T-helper 17 cell (primary cell): ENCODE results near the gene LILRB3. TPM values are rescaled to one million over a fixed set of nuclear protein-coding genes. Genes with fewer than 3 reads are reported as not detected.
"Not testable (repeated sequence)": the region's sequence is repeated elsewhere in the genome, so short reads cannot be mapped to it uniquely, and the experiment has no call there.

ENCODE experiments used
- ATAC-seq: fragments of 150-1000 bp; cut with Tn5 transposase; 2 replicates; pipeline ENCODE4 v1.10.0; 2021; ENCODE audit warnings: mild to moderate bottlenecking, moderate library complexity
- DNase-seq, 3 donors: peaks; one replicate each; pipeline versions ENCODE4 v3.0.0 to v3.0.0-alpha.2; 2020 to 2021
- H3K9me3 ChIP-seq: one replicate; pipeline ENCODE4 v1.7.0; 2013; ENCODE audit warnings: low read length, mild to moderate bottlenecking; ENCODE audit not compliant: control insufficient read depth, poor library complexity, severe bottlenecking
- H3K27ac Mint-ChIP-seq: one replicate; pipeline ENCODE4 v1.8.0; 2022; ENCODE audit warnings: mild to moderate bottlenecking, moderate library complexity, mixed read lengths
- H3K27me3 Mint-ChIP-seq: one replicate; pipeline ENCODE4 v1.8.0; 2022; ENCODE audit warnings: mixed read lengths
- H3K36me3 Mint-ChIP-seq: one replicate; pipeline ENCODE4 v1.8.0; 2022; ENCODE audit warnings: low read depth, mixed read lengths
- H3K4me1 Mint-ChIP-seq: one replicate; pipeline ENCODE4 v1.8.0; 2022; ENCODE audit warnings: mild to moderate bottlenecking, mixed read lengths
- H3K4me3 Mint-ChIP-seq: one replicate; pipeline ENCODE4 v1.8.0; 2022; ENCODE audit warnings: mild to moderate bottlenecking, moderate library complexity, mixed read lengths
- total RNA-seq, 4 donors: library from RNA in 2 of 4; stranded (reverse) in 2 of 4; gene quantifications; one replicate each; pipeline ENCODE4 v1.2.3 and lab custom pipeline; 2022 to 2026

Gene LILRB3
- total RNA-seq, 2 donors from 2014 or later = 5.2 to 6.2 TPM

GRCh38 chr19:54201980-54202379, 20.8 kb downstream of the LILRB3 start:
- Mint-ChIP-seq H3K27ac (peak overlapping the region; percentile 100), H3K36me3 (peaks cover 8% of the 10 kb centered on the region), H3K4me1 (peaks cover 40% of the 10 kb centered on the region), H3K27me3 (peaks cover 5% of the 10 kb centered on the region), H3K4me3 (peak overlapping the region; percentile 99)
- no peaks in the 10 kb centered on the region for H3K9me3 ChIP-seq
- DNase-seq (no peak), ATAC-seq (no peak)

DNA sequence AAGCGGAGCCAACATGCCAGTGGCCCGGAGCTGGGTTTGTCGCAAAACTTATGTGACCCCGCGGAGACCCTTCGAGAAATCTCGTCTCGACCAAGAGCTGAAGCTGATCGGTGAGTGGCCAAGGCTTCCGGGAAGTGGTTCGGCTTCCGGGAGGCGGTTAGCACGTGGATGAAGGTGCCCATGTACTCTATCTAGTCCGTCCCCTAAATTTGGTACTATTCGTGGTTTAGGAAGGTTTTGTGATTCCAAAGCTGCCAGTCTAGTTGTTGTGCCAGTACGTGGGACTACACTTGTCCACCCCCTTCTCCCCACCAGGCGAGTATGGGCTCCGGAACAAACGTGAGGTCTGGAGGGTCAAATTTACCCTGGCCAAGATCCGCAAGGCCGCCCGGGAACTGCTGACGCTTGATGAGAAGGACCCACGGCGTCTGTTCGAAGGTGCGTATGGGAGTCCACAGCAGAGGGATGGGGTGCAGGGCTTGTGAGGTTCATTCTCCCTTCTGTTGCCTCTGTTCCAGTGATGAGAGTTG, 21.6 kb downstream of the LILRB3 start:
- Mint-ChIP-seq H3K36me3 (peaks cover 8% of the 10 kb centered on the region), H3K27me3 (peaks cover 5% of the 10 kb centered on the region), H3K4me3 (peak overlapping the region; percentile 99), H3K4me1 (peaks cover 40% of the 10 kb centered on the region), H3K27ac (peak overlapping the region; percentile 100)
- DNase-seq = no peak
- no peak for ATAC-seq
- H3K9me3 ChIP-seq = no peaks in the 10 kb centered on the region

DNA sequence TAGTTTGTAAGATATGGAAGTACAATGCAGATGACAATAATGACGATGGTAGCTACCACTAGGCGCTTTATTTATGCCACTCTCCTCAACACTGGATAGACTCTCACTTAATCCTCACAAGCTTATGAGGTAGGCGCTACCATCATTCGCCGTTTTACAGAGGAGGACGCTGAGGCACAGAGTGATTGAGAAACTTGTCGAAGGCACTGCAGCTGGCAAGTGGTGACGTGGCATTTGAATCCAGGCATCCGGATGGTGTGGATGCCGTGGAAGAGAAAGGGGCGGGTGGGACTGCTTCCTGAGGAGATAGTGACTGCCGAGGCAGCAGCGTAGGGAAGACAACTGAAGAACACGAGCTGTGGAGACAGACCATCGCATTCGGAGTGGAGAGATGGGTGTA, 23.4 kb downstream of the LILRB3 start:
- peak overlapping the region; percentile 60 for H3K4me3 Mint-ChIP-seq
- no peak for ATAC-seq
- H3K9me3 ChIP-seq = no peaks in the 10 kb centered on the region
- H3K36me3 Mint-ChIP-seq = peaks cover 5% of the 10 kb centered on the region
- DNase-seq = no peak
- H3K4me1 Mint-ChIP-seq = peaks cover 31% of the 10 kb centered on the region
- peaks cover 5% of the 10 kb centered on the region for H3K27me3 Mint-ChIP-seq
- H3K27ac Mint-ChIP-seq = peak overlapping the region; percentile 100

DNA sequence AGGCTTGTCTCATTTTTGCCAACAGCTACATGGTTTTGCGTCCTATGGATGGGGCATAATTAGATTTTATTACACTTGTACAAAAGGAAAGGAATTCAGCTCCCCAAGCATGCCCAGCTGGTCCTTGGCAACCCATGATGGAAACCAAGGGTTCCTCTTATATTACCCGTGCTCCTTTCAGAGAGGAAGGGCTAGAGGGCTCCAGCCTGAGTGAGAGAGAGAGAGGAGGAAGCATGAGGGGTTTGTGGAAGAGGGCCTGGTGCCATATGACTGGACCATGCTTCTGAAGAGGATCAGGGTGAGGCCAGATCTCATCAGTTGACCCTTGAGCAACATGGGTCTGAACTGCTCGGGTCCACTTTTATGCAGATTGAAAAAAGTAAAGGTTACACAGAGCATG, 25.7 kb downstream of the LILRB3 start:
- ATAC-seq (no peak), DNase-seq (no peak)
- Mint-ChIP-seq H3K36me3 (peaks cover 5% of the 10 kb centered on the region), H3K27ac (no peak overlapping the region), H3K4me3 (no peak overlapping the region), H3K27me3 (peaks cover 5% of the 10 kb centered on the region), H3K4me1 (peaks cover 18% of the 10 kb centered on the region)
- H3K9me3 ChIP-seq = no peaks in the 10 kb centered on the region

GRCh38 chr19:54196536-54196935, 26.3 kb downstream of the LILRB3 start:
- no peak for ATAC-seq
- DNase-seq = no peak
- no peaks in the 10 kb centered on the region for H3K9me3 ChIP-seq
- Mint-ChIP-seq H3K27ac (no peak overlapping the region), H3K4me3 (no peak overlapping the region), H3K27me3 (peaks cover 5% of the 10 kb centered on the region), H3K36me3 (peaks cover 5% of the 10 kb centered on the region), H3K4me1 (peaks cover 19% of the 10 kb centered on the region)

GRCh38 chr19:54194463-54194862, 28.3 kb downstream of the LILRB3 start:
- not testable (repeated sequence) for H3K4me3 Mint-ChIP-seq, H3K27ac Mint-ChIP-seq, H3K9me3 ChIP-seq, H3K36me3 Mint-ChIP-seq, DNase-seq, ATAC-seq, H3K27me3 Mint-ChIP-seq
- peaks cover 14% of the 10 kb centered on the region for H3K4me1 Mint-ChIP-seq

DNA sequence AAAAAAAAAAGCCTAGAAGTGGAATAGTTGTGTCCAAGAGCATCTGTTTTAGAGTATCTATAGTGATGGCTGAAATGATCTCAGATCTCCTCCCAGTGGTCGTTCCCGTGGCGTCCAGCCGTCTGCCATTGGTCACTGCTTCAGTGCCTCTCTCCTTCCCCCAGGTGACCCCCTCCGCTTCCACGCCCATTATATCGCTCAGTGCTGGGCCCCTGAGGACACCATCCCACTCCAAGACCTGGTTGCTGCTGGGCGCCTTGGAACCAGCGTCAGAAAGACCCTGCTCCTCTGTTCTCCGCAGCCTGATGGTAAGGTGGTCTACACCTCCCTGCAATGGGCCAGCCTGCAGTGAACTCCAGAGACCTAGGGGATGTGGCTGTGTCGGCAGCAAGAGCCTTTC, 29.8 kb downstream of the LILRB3 start:
- DNase-seq = no peak
- no peaks in the 10 kb centered on the region for H3K27me3 Mint-ChIP-seq
- ATAC-seq = no peak
- no peak overlapping the region for H3K27ac Mint-ChIP-seq
- no peaks in the 10 kb centered on the region for H3K9me3 ChIP-seq
- H3K4me3 Mint-ChIP-seq = peak overlapping the region; percentile 99
- H3K4me1 Mint-ChIP-seq = peaks cover 14% of the 10 kb centered on the region
- H3K36me3 Mint-ChIP-seq = no peaks in the 10 kb centered on the region

GRCh38 chr19:54191811-54192453, 30.9 kb downstream of the LILRB3 start:
- H3K4me1 Mint-ChIP-seq = peaks cover 24% of the 10 kb centered on the region
- H3K36me3 Mint-ChIP-seq = no peaks in the 10 kb centered on the region
- no peak for ATAC-seq

DNA sequence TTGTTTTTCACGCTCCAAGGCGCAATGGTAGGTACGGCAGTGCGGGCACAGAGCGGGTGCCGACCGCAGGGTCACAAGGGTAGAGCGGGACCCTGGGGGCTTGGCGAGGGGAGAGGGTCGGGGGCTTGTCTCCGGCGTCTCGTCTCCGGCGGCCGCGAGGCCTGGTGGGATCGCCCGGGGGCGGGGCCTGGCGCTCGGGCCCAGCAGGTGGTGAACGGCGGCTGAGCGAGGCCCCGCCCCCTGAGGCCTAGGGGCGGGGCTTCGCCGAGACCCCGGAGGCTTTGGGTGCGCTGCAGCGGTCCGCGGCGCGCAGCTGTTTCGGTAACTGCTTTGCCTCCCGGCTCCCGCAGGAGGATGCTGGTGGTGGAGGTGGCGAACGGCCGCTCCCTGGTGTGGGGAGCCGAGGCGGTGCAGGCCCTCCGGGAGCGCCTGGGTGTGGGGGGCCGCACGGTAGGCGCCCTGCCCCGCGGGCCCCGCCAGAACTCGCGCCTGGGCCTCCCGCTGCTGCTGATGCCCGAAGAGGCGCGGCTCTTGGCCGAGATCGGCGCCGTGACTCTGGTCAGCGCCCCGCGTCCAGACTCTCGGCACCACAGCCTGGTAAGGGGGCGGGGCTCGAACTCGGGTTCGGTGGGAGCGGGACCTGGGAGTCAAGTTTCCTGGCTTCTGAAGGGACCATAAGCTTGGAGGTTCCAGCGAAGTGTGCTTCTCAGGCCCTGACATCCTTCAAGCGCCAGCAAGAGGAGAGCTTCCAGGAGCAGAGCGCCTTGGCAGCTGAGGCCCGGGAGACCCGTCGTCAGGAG, 31.6 kb downstream of the LILRB3 start, which contains the start of gene TSEN34:
Gene TSEN34, plus strand, starts transcription at position 298 of the 800 bp plus-strand sequence. Its CDS starts 57 bp downstream, at position 355.
- ATAC-seq = peak; percentile 33
- no peaks in the 10 kb centered on the region for H3K27me3 Mint-ChIP-seq
- no peaks in the 10 kb centered on the region for H3K9me3 ChIP-seq
- DNase-seq = peak; percentile 81 to 92 (median 88)
- peak within 1 kb of the TSS; percentile 99 for H3K4me3 Mint-ChIP-seq
- no peaks in the 10 kb centered on the region for H3K36me3 Mint-ChIP-seq
- H3K4me1 Mint-ChIP-seq = peaks cover 26% of the 10 kb centered on the region
- peak within 1 kb of the TSS; percentile 99 for H3K27ac Mint-ChIP-seq

More at GRCh38 chr19:54191811-54192453, 30.9 kb downstream of the LILRB3 start:
- Mint-ChIP-seq H3K27me3 (no peaks in the 10 kb centered on the region), H3K4me3 (peak overlapping the region; percentile 99), H3K27ac (peak overlapping the region; percentile 99)
- no peaks in the 10 kb centered on the region for H3K9me3 ChIP-seq
- DNase-seq = no peak

DNA sequence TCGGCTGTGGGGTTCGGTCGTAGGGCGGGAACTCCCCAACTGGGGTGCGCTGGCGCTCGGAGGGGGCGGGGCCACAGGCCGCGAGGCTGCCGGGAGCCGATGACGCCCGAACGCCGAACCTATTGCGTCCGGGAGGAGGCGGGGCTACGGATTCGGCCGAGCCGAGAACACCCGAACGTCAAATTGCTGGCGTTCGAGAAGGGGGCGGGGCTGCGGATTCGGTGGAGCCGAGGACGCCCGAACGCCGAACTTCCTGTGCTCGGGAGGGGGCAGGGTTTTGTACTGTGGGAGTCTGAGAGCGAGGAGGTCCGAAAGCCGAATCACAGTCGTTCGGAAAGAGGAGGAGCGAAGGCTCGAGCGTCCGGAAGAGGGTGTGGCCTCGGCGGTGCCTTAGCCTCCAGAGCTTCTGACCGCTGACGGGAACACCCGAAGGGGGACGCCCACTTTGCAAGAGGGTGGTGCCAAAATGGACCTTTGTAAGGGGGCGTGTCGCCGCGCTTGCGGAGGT, 32.2 kb downstream of the LILRB3 start:
- ATAC-seq = peak; percentile 67
- H3K27me3 Mint-ChIP-seq = no peaks in the 10 kb centered on the region
- H3K4me1 Mint-ChIP-seq = peaks cover 26% of the 10 kb centered on the region

GRCh38 chr19:54189735-54190502, 32.9 kb downstream of the LILRB3 start:
- peak overlapping the region; percentile 99 for H3K4me3 Mint-ChIP-seq
- H3K27me3 Mint-ChIP-seq = no peaks in the 10 kb centered on the region
- peak overlapping the region; percentile 99 for H3K27ac Mint-ChIP-seq
- H3K9me3 ChIP-seq = no peaks in the 10 kb centered on the region
- H3K36me3 Mint-ChIP-seq = no peaks in the 10 kb centered on the region
- H3K4me1 Mint-ChIP-seq = peaks cover 26% of the 10 kb centered on the region
- ATAC-seq (peak; percentile 66), DNase-seq (peak; percentile 98 to 100 (median 99))

More for the DNA sequence above, 32.2 kb downstream of the LILRB3 start:
- Mint-ChIP-seq H3K27ac (peak overlapping the region; percentile 99), H3K36me3 (no peaks in the 10 kb centered on the region), H3K4me3 (peak overlapping the region; percentile 99)
- H3K9me3 ChIP-seq = no peaks in the 10 kb centered on the region
- peak; percentile 99 to 100 (median 100) for DNase-seq

DNA sequence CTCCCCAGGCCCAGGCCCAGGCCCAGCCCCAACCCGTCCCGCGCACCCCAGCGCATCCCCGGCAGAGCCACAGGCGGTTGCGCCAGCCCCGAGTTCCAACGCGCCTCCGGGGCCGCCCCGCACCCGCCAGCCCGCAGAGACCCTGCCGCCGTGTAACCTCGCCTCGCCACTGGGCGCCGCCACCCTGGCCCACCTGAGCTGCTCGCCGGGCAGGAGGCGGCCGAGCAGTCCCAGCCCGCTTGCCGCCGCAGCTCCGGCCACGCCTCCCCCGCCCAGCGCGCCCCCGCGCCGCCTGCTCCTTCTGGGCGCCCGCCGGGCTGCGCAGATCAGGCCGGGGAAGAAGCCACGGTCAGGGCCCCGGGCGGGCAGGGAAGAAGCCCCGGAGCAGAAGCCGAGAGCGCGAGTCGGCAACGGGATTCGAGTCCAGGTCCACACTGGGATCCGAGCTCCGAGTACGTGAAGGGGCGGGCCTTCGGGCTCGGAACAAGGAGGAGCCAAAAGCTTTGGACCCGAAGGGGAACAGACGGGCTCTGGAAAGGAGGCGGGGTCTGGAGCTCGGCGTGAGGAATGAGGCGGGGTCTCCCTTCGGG, 33.6 kb downstream of the LILRB3 start, which contains the start of gene MBOAT7:
Gene MBOAT7, minus strand, starts transcription at position 436 of the 590 bp plus-strand sequence. CDS start 1,072 bp downstream, outside the sequence.
- H3K27me3 Mint-ChIP-seq = no peaks in the 10 kb centered on the region
- peaks cover 26% of the 10 kb centered on the region for H3K4me1 Mint-ChIP-seq
- peak; percentile 0 for ATAC-seq
- peak within 1 kb of the TSS; percentile 99 for H3K4me3 Mint-ChIP-seq
- no peak for DNase-seq
- peak within 1 kb of the TSS; percentile 99 for H3K27ac Mint-ChIP-seq
- no peaks in the 10 kb centered on the region for H3K9me3 ChIP-seq
- no peaks in the 10 kb centered on the region for H3K36me3 Mint-ChIP-seq
